ENCODE results near the gene MRPL55. TPM values are rescaled to one million over a fixed set of nuclear protein-coding genes. Genes with fewer than 3 reads are reported as not detected.

Gene MRPL55
- total RNA-seq, 1 experiment from 2014 or later = 57.1 TPM

- no peak overlapping the region for H2AFZ ChIP-seq (ENCODE audit: low read depth, low read length, poor library complexity, severe bottlenecking)
- H3K4me2 ChIP-seq (ENCODE audit: low read length) = no peak overlapping the region
- H3K9me3 ChIP-seq (ENCODE audit: control insufficient read depth in 1 of 2, insufficient read depth in 1 of 2, low read depth in 1 of 2, low read length in 2 of 2) = no peaks in the 10 kb centered on the region
- H3K27ac ChIP-seq (ENCODE audit: low read depth, low read length) = no peak overlapping the region
- H3K36me3 ChIP-seq (ENCODE audit: control insufficient read depth in 1 of 2, insufficient read depth in 2 of 2, low read length in 2 of 2) = no peaks in the 10 kb centered on the region
- TF ChIP-seq CEBPB (IDR thresholded peaks at IDR 0.05; ENCODE audit: low read depth) (no peak), REST (IDR thresholded peaks at IDR 0.05; ENCODE audit: low read depth) (no peak), RAD21 (IDR thresholded peaks at IDR 0.05; ENCODE audit: low read depth) (no peak), ZNF274 (IDR thresholded peaks at IDR 0.05; ENCODE audit: low read depth, low read length) (no peak), POLR2A (IDR thresholded peaks at IDR 0.05; ENCODE audit: borderline replicate concordance, extremely low read depth, insufficient read depth, insufficient read length) (peak; percentile 22), POLR2AphosphoS5 (IDR thresholded peaks at IDR 0.05; ENCODE audit: low read depth, low read length) (peak; percentile 11)
- H3K9ac ChIP-seq (ENCODE audit: low read length) = no peak overlapping the region
- H3K9me2 ChIP-seq (ENCODE audit: insufficient read depth) = no peaks in the 10 kb centered on the region
- RAD21 ChIA-PET (ENCODE audit: low non-redundant PET in 1 of 2, low total read pairs in 2 of 2, uncharacterized antibody in 2 of 2, unreplicated experiment in 2 of 2) = no interaction called here
- no TSS peak for BruUV-seq (replicated peaks)
- CTCF ChIA-PET = interaction anchor here (1.7 to 2.2 kb wide), 2 partner anchors 71 to 75 kb away, joined by 6 to 16 read pairs; no protein-coding TSS in a partner anchor
- peaks cover 9% of the 10 kb centered on the region; the same call in 1 of the 2 replicates for H3K79me2 ChIP-seq (ENCODE audit: insufficient read depth, low read length)
- intact Hi-C loops (cut with micrococcal nuclease) = loop anchor here (5.0 to 10.0 kb wide), 2 partner anchors 78 to 310 kb away; no protein-coding TSS in a partner anchor
- H4K20me1 ChIP-seq (ENCODE audit: insufficient read depth) = no peaks in the 10 kb centered on the region
- no peaks in the 10 kb centered on the region for H3K27me3 ChIP-seq (ENCODE audit: insufficient read depth, low read length)
- H3K4me3 ChIP-seq (replicated peaks in 1 of 2; ENCODE audit: low read depth in 1 of 2, low read length in 2 of 2) = no peak overlapping the region
- H3K4me1 ChIP-seq (ENCODE audit: control insufficient read depth in 1 of 2, insufficient read depth in 2 of 2, low read length in 2 of 2) = no peaks in the 10 kb centered on the region; a peak in 1 of 4 replicates
- POLR2A ChIA-PET = no interaction called here
- peak; percentile 48 for ATAC-seq
- no peak for DNase-seq (ENCODE audit: low read depth, low spot score)
These were observed 34.0 kb downstream of the MRPL55 start for GRCh38 chr1:228074954-228075730.

Data from HCT116 (cell line).